Stimulated activated CD4-positive, alpha-beta T cell treated with anti-CD3 and anti-CD28 coated beads, TNF-alpha, amount 100 ng/mL, for 1 hour (primary cell): ENCODE results near the gene CBX3.
"Not testable (repeated sequence)": the region's sequence is repeated elsewhere in the genome, so short reads cannot be mapped to it uniquely, and the experiment has no call there.

Source experiments
- DNase-seq, 3 donors: peaks; one replicate each; pipeline ENCODE4 v3.0.0-alpha.2; 2020; ENCODE audit warnings: low read depth in 3 of 3, low spot score in 1 of 3

Gene CBX3

GRCh38 chr7:26201247-26202018, at the start of gene CBX3:
TSS of gene CBX3 (plus strand) at chr7:26201745. CDS start at chr7:26202999, 1,254 bp downstream.
- DNase-seq: peak; percentile 64 to 71 (median 69)

GRCh38 chr7:26151953-26152781, 49.4 kb upstream of the CBX3 start, which contains the start of gene NFE2L3:
TSS of gene NFE2L3 (plus strand) at chr7:26152198. CDS start at chr7:26152499, 301 bp downstream.
- peak; percentile 45 to 76 (median 63) for DNase-seq

- DNase-seq: peak in 1 of 3 donors; percentile 19
These were observed 48.7 kb upstream of the CBX3 start for GRCh38 chr7:26152782-26153240.

- DNase-seq: no peak
These were observed 48.2 kb upstream of the CBX3 start for GRCh38 chr7:26153241-26153822.

GRCh38 chr7:26153823-26154783, 47.4 kb upstream of the CBX3 start:
- DNase-seq: no peak

GRCh38 chr7:26155531-26156375, 45.8 kb upstream of the CBX3 start:
- no peak for DNase-seq

GRCh38 chr7:26156451-26157420, 44.8 kb upstream of the CBX3 start:
- DNase-seq: peak; percentile 23 to 35 (median 28)

- DNase-seq: no peak
These were observed 43.9 kb upstream of the CBX3 start for GRCh38 chr7:26157520-26158105.

- DNase-seq: no peak
These were observed 42.3 kb upstream of the CBX3 start for GRCh38 chr7:26159243-26159642.

GRCh38 chr7:26160896-26161295, 40.6 kb upstream of the CBX3 start:
- no peak for DNase-seq

- DNase-seq: no peak
These were observed 39.1 kb upstream of the CBX3 start for GRCh38 chr7:26162431-26162830.

GRCh38 chr7:26163804-26164203, 37.7 kb upstream of the CBX3 start:
- DNase-seq: not testable (repeated sequence)

GRCh38 chr7:26165950-26166683, 35.4 kb upstream of the CBX3 start:
- no peak for DNase-seq

- DNase-seq: no peak
These were observed 34.8 kb upstream of the CBX3 start for GRCh38 chr7:26166684-26167266.

- DNase-seq: no peak
These were observed 34.1 kb upstream of the CBX3 start for GRCh38 chr7:26167303-26167934.

GRCh38 chr7:26168458-26169023, 33.0 kb upstream of the CBX3 start:
- DNase-seq: no peak
